HG02798 (cell line): ENCODE data around the gene SLC35E2B.
"Not testable (repeated sequence)": the region's sequence is repeated elsewhere in the genome, so short reads cannot be mapped to it uniquely, and the experiment has no call there.

ENCODE experiments used
- ATAC-seq: cut with Tn5 transposase; IDR thresholded peaks from one replicate; pipeline ENCODE4 v1.9.1; 2021; ENCODE audit warnings: mild to moderate bottlenecking; ENCODE audit not compliant: unreplicated experiment, poor library complexity

Gene SLC35E2B

DNA sequence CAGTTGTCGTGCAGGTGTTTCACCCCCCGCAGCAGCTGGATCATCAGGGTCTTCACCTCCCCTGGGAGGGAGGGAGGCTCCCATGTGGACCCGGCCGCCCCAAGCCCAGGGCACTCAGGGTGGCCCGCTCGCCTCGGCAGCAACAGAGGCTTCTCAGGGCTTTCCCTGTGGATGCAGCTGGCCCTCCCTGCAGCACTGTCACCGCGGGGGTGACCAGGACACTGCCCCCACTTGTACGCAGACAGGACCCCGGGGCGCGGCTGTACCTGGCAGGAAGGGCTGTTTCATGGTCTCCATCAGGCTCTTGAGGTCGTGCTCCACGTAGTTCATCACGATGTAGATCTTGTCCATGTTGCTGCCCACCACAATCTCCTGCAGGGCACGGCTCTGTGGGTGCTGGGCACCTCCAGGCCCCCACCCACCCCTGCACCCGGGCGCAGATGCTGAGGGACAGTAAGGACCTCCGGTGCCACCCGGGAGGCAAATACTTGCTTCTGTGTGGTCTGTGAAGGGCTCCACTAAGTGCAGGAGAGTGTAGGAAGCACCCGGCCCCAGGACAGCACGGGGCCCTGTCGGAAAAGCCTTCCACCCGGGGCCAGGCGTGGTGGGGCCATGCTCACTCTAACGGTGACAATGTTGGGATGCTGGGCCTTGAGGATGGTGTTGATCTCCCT is 11.8 kb upstream of the SLC35E2B start:
- ATAC-seq, result not testable (repeated sequence)

DNA sequence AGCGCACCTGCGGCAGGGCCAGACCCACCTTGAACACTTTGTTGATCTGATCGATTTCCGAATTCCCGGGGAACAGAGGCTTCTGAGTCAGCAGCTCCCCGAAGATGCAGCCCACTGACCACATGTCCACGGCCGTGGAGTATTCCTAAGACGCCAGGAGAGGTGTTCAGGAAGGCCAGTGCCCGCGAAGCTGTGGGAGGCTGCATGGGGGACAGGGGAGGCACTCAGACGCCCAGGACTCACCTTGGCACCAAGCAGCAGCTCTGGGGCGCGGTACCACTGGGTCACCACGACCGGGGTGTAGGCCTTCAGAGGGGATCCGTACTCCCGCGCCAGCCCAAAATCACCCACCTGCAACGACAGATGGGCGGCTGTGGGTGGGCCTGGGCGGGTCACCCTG is 11.2 kb upstream of the SLC35E2B start:
- no peak for ATAC-seq

DNA sequence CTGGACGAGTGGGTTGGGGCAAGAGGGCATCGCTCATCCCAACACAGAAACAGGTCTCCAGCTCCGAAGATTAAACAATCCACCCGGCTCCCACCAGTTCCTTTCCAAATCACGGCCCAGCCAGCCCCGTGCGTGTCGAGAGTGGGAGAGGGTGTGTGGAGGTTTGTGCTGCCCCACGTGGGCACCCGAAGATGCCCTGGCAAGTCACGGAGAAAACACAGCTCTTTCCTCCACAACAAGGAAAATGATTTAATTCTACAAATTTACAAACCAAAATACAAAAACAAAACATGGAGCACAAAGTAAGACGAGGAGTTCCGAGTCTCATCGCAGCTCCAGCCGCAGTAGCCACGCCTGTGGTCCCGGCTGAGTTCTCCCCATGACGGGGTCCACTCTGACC is 9.9 kb upstream of the SLC35E2B start:
- not testable (repeated sequence) for ATAC-seq

DNA sequence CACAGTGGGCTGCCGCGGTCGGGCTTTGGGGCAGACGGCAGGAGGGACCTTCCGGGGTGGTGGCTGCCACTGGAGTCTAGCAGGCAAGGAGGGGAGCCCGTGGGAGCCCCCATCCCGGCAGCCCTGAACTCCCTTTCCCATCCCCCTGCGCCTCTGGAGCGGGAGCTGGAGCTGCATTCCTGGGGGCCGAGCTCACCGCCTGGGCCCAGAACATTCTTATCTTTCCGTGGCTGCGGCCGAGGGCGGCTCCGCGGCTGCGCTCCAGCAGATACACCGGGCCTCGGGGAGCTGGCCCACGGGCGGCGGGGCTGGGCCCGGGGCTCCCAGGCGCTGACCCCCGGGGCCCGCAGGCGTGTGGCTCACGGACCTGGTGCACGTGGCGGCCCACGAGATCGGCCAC is 8.0 kb upstream of the SLC35E2B start:
- ATAC-seq, result not testable (repeated sequence)

DNA sequence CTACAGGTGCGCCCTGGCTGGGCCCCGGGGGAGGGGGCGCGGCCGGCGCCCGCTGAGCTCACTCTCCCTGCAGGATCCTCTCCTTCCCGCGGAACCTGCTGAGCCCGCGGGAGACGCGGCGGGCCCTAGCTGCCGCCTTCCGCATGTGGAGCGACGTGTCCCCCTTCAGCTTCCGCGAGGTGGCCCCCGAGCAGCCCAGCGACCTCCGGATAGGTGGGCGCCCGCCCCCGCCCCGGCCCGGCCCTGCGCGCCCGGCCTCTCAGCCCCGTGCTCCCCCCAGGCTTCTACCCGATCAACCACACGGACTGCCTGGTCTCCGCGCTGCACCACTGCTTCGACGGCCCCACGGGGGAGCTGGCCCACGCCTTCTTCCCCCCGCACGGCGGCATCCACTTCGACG is 7.5 kb upstream of the SLC35E2B start:
- not testable (repeated sequence) for ATAC-seq

DNA sequence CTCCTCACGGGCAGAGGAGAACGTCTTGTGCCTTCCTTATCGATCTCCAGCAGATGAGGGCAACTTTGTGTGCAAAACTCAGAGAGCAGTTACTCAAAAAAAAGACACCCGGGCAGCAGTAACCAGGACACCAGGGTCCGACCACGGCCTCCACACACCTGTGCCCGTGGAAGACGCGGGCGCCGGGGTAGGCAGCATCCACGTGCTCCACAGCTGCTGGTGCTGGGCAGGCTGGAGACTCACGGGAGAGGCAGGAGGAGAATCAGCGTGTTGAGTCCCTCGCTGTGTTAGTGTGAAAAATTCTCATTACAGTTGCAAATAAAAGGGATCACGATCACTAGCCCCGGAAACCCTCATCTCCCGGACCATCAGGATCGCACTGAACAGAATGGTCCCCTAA is 6.5 kb upstream of the SLC35E2B start:
- ATAC-seq, result not testable (repeated sequence)

DNA sequence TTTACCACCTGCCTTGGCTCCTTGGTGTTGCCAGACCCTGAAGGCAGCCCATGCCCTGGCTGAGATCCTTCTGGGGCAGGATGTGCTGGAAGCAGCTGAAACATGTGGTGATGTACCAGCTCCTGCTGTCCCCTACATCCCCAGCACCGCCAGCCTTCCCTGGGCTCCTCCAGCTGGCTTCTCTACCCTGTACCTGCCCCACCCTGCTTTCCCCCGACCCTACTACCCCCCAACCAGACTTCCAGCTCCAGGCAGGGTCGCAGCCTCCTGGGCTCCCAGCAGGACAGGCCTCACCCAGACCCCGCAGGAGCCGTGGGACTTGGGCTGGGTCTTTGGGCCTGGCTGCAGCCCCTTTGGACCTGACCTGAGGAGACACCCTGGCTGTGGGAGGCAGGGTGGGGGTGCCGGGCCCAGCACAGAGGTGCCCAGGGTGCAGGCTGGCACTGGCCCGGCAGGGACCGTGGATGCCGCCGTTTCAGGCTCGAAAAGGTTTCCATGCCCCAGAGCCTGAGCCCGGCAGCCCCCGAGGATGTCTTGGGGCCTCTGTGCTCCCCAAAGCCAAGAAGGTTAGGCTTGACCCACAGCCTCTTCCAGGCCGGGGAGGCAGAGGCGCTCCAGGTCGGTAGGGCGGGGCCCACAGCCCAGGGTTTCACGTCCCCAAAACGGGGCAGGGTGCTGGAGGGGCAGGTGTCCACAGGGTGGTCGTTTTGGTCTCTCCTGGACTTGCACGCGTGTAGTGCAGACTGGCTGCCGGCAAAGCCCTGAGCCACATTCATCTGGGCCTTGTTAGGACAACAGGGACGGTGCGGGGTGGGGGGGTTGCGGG is 5.0 kb upstream of the SLC35E2B start:
- not testable (repeated sequence) for ATAC-seq

DNA sequence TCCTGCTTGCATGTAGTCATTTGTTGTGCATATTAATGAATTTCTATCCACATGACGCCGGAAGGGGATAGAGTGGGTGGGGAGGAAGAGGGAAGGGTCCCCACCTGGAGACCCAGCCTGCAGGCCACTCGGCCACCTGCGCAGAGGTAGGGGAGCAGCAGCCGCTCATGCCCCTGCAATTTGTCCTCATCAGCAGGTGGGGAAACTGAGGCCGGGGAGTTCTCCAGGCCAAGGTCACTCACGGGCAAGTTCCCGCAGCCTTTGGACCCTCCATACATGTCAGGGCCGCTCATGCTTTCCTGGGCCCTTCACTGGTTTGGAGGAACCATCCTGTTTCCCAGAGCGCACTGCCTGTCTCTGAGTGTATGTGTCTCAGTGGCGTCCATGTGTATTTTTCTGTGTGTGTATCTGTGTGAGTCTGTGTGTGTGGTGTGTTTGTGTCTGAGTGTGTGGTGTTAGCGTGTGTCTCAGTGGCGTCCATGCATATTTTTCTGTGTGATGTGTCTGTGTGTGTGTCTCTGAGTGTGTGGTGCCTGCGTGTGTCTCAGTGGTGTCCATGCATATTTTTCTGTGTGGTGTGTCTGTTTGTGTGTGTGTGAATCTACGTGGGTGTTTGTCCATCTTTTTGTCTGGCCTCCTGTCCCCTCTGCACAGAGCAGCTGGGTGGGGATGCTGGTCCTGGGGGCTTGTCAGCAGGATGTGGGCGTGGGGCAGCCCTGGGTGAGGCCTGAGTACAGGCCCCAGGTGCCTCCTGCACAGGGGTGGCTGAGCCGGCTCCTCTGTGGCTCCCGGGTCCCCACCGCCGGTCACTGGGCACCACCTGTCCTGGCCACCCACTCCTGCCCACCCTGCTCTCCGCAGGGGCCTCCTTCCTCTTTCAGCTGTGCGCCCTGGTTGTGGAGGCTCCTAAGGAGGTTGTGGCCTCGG is 4.1 kb upstream of the SLC35E2B start:
- ATAC-seq, result not testable (repeated sequence)

DNA sequence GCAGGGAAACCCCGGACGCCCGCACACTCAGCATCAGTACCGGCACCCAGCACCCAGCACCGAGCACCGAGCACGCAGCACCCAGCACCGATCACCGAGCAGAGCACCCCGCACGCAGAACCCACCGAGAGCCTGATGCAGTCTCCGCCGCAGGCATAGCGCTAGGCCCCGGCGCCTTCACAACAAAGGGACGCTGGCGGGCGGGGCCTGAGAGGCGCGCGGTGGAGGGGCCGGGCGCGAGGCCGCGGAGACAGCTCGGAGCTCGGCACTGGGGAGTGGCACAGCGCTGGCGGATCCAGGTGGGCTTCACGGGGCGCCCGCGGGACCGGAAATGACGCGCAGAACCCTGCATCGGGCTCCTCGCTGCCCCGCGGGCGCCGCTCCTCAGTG is 276 bp downstream of the SLC35E2B start:
- ATAC-seq, result peak; percentile 42

DNA sequence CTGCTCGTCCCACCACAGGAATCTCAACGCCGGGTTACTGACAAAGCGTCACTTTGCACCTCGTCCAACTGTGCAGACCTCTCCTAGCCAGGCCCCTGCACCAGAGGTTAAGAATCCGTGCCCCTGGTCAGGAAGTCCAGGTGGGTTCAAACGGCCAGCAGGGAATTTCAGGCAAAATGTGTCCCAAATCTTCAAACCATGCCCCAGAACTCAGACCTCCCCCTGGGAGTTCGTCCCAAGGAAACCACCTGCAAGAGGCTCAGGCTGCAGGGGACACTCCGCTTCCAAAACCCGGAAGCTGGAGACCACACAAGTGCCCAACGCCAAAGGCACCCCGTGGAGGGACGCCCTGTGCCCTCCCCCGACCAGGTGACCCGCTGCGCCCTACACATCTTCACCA is 1.2 kb downstream of the SLC35E2B start:
- ATAC-seq, result not testable (repeated sequence)

DNA sequence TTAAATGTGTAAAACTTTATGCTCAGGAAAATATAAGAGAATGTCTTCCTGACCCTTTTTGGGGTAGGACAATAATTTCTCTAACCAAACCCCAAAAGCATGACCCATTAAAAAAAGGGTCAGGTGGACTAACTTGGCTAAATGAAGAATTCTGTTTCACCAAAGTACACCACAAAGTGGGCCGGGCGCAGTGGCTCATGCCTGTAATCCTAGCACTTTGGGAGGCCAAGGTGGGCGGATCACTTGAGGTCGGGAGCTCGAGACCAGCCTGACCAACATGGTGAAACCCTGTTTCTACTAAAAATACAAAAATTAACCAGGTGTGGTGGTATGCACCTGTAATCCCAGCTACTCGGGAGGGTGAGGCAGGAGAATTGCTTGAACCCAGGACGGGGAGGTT is 3.1 kb downstream of the SLC35E2B start:
- not testable (repeated sequence) for ATAC-seq

DNA sequence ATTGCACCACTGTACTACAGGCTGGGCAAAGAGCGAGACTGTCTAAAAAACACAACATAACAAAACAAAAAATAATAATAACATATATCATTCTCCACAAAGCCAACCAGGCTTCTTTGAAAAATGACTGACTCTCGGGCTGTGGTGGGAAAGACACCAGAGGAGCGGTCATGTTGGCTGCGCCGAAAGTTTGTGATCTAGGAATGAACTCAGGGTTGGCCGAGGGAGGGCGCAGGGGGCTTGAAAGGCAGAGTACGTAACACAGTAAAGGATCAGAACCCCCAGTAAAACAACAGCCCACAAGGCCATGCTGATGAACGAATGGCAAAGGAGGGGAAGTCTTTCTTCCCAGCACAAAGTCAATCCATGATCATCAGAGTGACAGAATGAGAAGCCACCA is 4.7 kb downstream of the SLC35E2B start:
- no peak for ATAC-seq

DNA sequence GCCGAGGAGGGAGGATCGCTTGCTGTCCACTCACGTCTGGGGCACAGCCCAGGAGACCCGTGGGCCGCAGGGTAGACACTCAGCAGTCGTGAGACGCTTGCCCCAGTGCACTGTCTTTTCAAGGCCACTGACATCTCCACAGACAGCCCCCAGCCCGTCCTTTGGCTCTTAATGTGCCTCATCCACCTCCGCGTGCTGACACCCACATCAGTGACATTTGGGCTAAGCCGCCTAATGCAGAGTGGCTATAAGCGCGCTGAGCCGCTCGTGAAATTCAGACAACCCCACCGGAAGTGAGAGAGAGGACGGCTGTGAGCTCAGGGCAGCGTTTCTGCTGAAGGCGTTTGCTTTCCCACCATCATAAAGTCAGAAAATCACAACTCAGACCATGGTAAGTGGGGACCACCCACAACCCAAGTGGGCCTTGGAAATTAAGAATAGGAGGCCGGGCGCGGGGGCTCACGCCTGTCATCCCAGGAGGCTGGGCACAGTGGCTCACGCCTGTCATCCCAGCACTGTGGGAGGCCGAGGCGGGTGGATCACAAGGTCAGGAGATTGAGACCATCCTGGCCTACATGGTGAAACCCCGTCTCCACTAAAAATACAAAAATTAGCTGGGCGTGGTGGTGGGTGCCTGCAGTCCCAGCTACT is 8.4 kb downstream of the SLC35E2B start:
- ATAC-seq, result no peak

DNA sequence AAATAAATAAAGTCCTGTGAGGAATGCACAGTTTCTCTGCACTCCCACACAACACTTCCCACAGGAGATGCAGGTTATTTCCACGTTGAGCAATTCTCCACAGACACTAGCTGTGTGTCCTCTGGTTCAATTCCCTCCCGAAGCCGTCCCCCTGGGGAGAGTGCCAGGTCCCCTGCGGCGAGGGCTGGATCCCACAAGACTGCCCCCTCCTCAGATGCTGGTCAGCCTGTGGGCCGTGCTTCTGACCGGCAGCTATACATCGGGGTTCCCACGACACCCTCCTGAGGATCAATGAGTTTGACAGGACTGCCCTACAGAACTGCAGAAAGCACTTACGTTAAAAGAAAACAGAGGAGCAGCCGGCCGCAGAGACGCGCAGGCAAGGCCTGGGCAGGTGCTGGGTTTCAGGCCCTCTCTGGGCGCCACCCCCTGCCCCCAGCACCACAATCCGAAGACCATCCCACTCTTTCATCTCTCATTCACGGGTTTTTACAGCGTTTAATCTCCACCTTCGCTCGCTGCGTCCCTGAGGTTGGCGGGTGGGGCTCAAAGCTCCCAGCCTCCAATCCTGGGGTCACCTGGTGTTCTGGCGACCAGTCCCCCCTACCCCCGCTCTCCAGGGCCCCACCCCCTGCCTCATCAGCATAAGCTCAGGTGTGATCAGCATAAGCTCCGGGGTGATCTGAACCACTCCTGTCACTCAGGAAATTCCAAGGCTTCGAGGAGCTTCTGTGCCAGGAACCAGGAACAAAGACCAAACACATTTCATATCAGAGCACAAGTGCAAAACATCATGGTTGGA is 9.3 kb downstream of the SLC35E2B start:
- ATAC-seq, result no peak

DNA sequence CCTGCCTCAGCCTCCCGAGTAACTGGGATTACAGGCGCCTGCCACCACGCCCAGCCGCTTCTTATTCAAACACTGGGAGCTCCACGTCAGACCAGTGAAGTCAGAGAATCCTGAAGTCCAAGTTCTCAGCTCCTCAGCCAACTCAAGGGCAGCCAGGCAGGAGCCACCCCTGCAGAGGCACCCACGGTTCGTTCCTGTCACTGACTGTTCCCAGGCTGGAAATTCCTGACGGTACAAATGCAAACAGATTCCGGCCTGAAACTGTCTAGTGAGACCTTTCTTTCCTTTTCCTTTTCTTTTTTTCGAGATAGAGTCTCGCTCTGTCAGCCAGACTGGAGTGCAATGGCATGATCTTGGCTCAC is 11.7 kb downstream of the SLC35E2B start:
- no peak for ATAC-seq

DNA sequence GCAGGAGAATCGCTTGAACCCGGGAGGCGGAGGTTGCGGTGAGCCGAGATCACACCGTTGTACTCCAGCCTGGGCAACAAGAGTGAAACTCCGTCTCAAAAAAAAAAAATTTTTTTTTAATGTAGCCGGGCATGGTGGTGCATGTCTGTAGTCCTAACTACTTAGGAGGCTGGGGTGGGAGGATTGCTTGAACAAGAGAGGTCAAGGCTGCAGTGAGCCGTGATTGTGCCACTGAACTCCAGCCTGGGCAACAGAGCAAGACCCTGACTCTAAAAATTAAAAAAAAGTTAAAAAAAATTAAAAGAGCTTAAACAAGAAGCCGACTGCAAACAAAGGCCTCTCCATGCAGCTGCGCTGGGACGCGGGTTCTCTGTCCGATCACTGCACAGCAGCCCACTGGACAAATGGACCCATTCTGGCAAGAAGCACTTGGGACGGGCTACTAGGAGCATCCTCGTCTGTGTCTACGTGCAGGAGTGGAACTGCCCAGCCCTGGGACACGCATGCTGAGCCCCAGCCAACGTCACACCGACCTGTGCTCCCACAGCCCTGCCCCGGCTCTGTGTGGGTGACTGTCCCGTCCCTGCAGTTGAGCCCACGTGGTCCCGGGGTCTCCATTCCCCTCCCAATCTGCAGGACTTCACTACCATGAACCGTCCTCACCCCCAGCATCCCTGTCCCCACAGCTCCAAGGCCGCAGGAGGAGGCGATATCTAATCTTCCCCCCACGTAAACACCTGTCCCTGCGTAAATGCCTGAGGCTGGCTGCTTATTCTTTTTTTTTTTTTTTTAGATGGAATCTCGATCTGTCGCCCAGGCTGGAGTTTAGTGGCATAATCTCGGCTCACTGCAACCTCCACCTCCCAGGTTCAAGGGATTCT is 12.3 kb downstream of the SLC35E2B start:
- ATAC-seq, result no peak

DNA sequence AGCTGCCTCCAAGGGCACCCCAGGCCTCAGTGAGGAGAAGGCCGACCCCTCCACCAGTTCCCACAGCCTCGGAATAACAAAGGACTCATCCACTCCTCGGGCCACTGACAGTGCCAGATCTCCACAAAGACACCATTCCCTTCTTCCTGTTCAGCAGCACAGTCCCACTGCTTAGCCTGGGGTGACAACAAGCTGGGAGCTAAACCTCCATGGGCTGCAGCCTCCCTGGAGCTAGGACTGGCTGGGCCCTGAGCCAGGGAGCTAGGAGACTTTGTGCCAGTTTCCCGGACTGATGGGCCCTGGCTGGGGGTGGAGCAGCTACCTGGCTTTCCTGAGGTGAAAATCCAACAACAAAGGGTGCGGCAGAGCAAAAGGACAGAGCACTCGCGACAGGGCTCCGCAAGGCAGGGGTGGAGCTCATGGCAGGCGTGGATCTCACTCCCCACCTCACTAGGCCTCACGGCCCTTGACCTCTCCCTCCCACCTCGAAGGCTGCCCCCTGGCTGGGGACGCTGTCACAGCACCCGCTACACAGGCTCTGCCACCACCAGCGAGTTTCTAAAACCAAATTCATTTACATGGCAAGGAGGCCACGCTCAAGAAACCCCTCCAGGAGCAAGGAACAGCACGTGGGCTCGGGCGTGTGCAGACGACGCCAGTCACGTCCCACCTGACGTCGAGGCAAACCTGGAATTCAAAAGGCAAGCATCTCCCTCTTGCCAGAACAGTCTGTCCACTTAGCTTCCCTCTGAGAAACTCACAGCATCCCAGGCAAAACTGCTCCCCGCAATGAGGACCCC is 13.8 kb downstream of the SLC35E2B start:
- no peak for ATAC-seq
